ENCODE data around the gene ARL2BP. TPM values are rescaled to one million over a fixed set of nuclear protein-coding genes. Genes with fewer than 3 reads are reported as not detected.
A peak's percentile ranks its signal among the peaks of the same experiment; 100 is the strongest.
"Not testable (repeated sequence)": the region's sequence is repeated elsewhere in the genome, so short reads cannot be mapped to it uniquely, and the experiment has no call there.

The ARL2BP gene
- polyA plus RNA-seq, 1 donor (not counting 4 experiments of a cell fraction or from before 2014, with no cell fraction given) = 98.0 TPM

DNA sequence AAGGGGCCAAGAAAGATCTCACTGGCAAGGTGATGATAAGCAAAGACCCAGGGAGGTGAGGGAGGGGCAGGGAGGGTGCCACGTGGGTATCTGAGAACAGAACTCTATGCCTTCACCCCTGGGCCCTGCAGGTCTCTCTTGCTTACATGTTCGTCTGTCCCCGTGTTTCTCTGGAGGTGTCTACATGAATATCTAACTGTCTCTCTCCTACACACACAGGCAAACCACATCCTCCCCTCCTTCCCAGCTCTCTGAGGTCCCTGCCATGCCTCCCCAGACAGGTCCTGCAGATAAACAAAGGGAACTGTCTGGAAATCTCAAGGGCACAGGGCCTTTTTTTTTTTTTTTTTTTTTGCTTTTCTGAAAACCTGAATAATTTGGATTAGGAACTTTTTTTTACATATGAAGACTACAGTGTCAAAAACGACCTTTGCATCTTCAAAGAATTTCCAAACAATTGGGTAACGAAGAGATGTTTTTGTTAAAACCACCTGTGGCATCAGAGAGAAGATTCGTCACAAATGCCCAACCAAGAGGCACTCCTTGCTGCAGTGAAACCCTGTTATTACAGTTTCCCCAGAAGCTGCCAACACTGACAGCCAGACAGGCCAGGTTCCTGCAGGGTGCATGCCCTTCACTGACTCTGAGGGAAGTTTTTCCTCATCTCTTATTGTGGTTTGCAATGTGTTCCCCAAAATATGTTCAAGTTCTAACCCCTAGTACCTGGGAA, 21.6 kb downstream of the ARL2BP start:
- peak overlapping the region; percentile 9 to 41 (median 32) for H3K4me3 ChIP-seq (ENCODE audit: control insufficient read depth in 2 of 3, extremely low read depth in 1 of 3, insufficient read depth in 2 of 3, low read depth in 1 of 3, low read length in 3 of 3)
- dilution Hi-C loops (cut with MboI; ENCODE audit: extremely low pct_ligation_motif_present, low sequenced_read_pairs) = no loop called here
- H3K27me3 ChIP-seq (ENCODE audit: control insufficient read depth, extremely low read depth, insufficient read depth, low read length) = no peaks in the 10 kb centered on the region

DNA sequence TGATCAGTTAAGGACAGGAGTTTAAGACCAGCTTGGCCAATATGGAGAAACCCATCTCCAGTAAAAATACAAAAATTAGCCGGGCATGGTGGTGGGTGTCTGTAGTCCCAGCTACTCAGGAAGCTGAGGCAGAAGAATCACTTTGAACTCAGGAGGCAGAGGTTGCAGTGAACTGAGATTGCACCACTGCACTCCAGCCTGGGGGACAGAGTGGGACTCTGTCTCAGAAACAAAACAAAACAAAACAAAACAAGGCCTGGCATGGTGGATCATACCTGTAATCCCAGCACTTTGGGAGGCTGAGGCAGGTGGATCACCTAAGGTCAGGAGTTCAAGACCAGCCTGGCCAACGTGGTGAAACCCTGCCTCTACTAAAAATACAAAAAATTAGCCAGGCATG, 22.3 kb downstream of the ARL2BP start:
- H3K36me3 ChIP-seq (ENCODE audit: control insufficient read depth in 2 of 2, extremely low read depth in 1 of 2, insufficient read depth in 2 of 2, low read length in 2 of 2); H4K20me1 ChIP-seq (ENCODE audit: control insufficient read depth, extremely low read depth, insufficient read depth, low read length); H3K9me3 ChIP-seq (ENCODE audit: control insufficient read depth, low read depth, low read length); FAIRE-seq; H3K4me2 ChIP-seq (ENCODE audit: control insufficient read depth, extremely low read depth, insufficient read depth, low read depth, low read length); DNase-seq (ENCODE audit: low read depth, low spot score); H3K9ac ChIP-seq (ENCODE audit: control insufficient read depth, extremely low read depth, insufficient read depth, low read length); H2AFZ ChIP-seq (ENCODE audit: control insufficient read depth, low read length); H3K4me3 ChIP-seq (ENCODE audit: control insufficient read depth in 2 of 3, extremely low read depth in 1 of 3, insufficient read depth in 2 of 3, low read depth in 1 of 3, low read length in 3 of 3); dilution Hi-C loops (cut with MboI; ENCODE audit: extremely low pct_ligation_motif_present, low sequenced_read_pairs); H3K27me3 ChIP-seq (ENCODE audit: control insufficient read depth, extremely low read depth, insufficient read depth, low read length); H3K79me2 ChIP-seq (ENCODE audit: control insufficient read depth, insufficient read depth, low read length); H3K27ac ChIP-seq (ENCODE audit: control insufficient read depth, insufficient read depth, low read length); H3K9me1 ChIP-seq (ENCODE audit: control insufficient read depth, extremely low read depth, insufficient read depth, low read length): not testable (repeated sequence)
- peaks cover 55% of the 10 kb centered on the region for H3K4me1 ChIP-seq (ENCODE audit: control insufficient read depth, extremely low read depth, insufficient read depth, low read length)

More for the DNA sequence above, 21.6 kb downstream of the ARL2BP start:
- Histone ChIP-seq H3K79me2 (ENCODE audit: control insufficient read depth, insufficient read depth, low read length) (no peaks in the 10 kb centered on the region), H2AFZ (ENCODE audit: control insufficient read depth, low read length) (peak overlapping the region; percentile 42), H3K9ac (ENCODE audit: control insufficient read depth, extremely low read depth, insufficient read depth, low read length) (peak overlapping the region; percentile 65), H3K36me3 (ENCODE audit: control insufficient read depth in 2 of 2, extremely low read depth in 1 of 2, insufficient read depth in 2 of 2, low read length in 2 of 2) (no peaks in the 10 kb centered on the region), H3K9me3 (ENCODE audit: control insufficient read depth, low read depth, low read length) (no peaks in the 10 kb centered on the region), H3K9me1 (ENCODE audit: control insufficient read depth, extremely low read depth, insufficient read depth, low read length) (peaks cover 2% of the 10 kb centered on the region), H3K4me1 (ENCODE audit: control insufficient read depth, extremely low read depth, insufficient read depth, low read length) (peaks cover 55% of the 10 kb centered on the region), H3K27ac (ENCODE audit: control insufficient read depth, insufficient read depth, low read length) (peak overlapping the region; percentile 79), H4K20me1 (ENCODE audit: control insufficient read depth, extremely low read depth, insufficient read depth, low read length) (no peaks in the 10 kb centered on the region), H3K4me2 (ENCODE audit: control insufficient read depth, extremely low read depth, insufficient read depth, low read depth, low read length) (peak overlapping the region; percentile 83)
- no peak for TF ChIP-seq EZH2 (IDR thresholded peaks at IDR 0.05; ENCODE audit: low read length)
- TF ChIP-seq, protein P1, sequence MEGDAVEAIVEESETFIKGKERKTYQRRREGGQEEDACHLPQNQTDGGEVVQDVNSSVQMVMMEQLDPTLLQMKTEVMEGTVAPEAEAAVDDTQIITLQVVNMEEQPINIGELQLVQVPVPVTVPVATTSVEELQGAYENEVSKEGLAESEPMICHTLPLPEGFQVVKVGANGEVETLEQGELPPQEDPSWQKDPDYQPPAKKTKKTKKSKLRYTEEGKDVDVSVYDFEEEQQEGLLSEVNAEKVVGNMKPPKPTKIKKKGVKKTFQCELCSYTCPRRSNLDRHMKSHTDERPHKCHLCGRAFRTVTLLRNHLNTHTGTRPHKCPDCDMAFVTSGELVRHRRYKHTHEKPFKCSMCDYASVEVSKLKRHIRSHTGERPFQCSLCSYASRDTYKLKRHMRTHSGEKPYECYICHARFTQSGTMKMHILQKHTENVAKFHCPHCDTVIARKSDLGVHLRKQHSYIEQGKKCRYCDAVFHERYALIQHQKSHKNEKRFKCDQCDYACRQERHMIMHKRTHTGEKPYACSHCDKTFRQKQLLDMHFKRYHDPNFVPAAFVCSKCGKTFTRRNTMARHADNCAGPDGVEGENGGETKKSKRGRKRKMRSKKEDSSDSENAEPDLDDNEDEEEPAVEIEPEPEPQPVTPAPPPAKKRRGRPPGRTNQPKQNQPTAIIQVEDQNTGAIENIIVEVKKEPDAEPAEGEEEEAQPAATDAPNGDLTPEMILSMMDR (optimal IDR thresholded peaks at IDR 0.05 in 1 of 3, IDR thresholded peaks at IDR 0.05 in 1 of 3, conservative IDR thresholded peaks at IDR 0.05 in 1 of 3; ENCODE audit: extremely low read depth in 1 of 3, insufficient read depth in 2 of 3, low read length in 3 of 3) = no peak
- DNase-seq (ENCODE audit: low read depth, low spot score) (no peak), FAIRE-seq (peak; percentile 70)

All from keratinocyte (primary cell).